ENCODE data around the gene ANKRD22.

DNA sequence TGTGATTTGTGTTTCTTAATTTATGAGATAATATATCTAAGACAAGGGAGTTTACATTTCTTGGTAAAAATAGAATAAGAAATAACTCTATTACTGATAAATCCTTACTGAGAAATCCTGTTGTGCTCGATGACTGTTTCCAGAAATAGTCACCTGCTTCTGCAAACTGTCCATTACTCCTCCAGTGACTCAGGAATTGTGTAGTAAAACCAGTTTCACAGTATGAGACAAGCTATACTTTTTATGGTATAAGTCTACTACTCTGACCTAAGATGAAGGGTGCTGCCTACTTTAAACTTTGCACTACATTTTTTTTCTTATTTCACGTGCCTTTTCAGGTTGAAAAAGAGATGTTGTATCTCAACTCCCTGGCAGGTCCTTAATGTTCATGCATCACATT, 6.8 kb upstream of the ANKRD22 start:
- TF ChIP-seq CTCF (conservative IDR thresholded peaks at IDR 0.05; ENCODE audit: low read depth, low read length) (no peak), EZH2 (IDR thresholded peaks at IDR 0.05; ENCODE audit: borderline replicate concordance, low read depth, low read length, poor library complexity, severe bottlenecking) (no peak)

Data from A673 (cell line).